ENCODE measurements around the gene PLAC1.

The PLAC1 gene

GRCh38 chrX:134672101-134672500 lies 13.8 kb upstream of the PLAC1 start:
- no peak for DNase-seq (ENCODE audit: low read depth)
- no peak for TF ChIP-seq CTCF (conservative IDR thresholded peaks at IDR 0.05; ENCODE audit: low read depth, low read length)

GRCh38 chrX:134671294-134671693 lies 13.0 kb upstream of the PLAC1 start:
- TF ChIP-seq CTCF (conservative IDR thresholded peaks at IDR 0.05; ENCODE audit: low read depth, low read length), result no peak
- DNase-seq (ENCODE audit: low read depth), result no peak
- no peak overlapping the region for H3K4me3 ChIP-seq (ENCODE audit: low read depth, low read length)

More at GRCh38 chrX:134672101-134672500, 13.8 kb upstream of the PLAC1 start:
- H3K4me3 ChIP-seq (ENCODE audit: low read depth, low read length), result no peak overlapping the region

GRCh38 chrX:134670134-134670924 lies 12.1 kb upstream of the PLAC1 start:
- TF ChIP-seq CTCF (conservative IDR thresholded peaks at IDR 0.05; ENCODE audit: low read depth, low read length), result no peak
- H3K4me3 ChIP-seq (ENCODE audit: low read depth, low read length), result no peak overlapping the region
- DNase-seq (ENCODE audit: low read depth), result peak; percentile 69

GRCh38 chrX:134669378-134670098 lies 11.3 kb upstream of the PLAC1 start:
- no peak overlapping the region for H3K4me3 ChIP-seq (ENCODE audit: low read depth, low read length)
- DNase-seq (ENCODE audit: low read depth), result peak; percentile 85
- TF ChIP-seq CTCF (conservative IDR thresholded peaks at IDR 0.05; ENCODE audit: low read depth, low read length), result no peak

- DNase-seq (ENCODE audit: low read depth), result no peak
- H3K4me3 ChIP-seq (ENCODE audit: low read depth, low read length), result no peak overlapping the region
- no peak for TF ChIP-seq CTCF (conservative IDR thresholded peaks at IDR 0.05; ENCODE audit: low read depth, low read length)
Observed at GRCh38 chrX:134664202-134664601, 5.9 kb upstream of the PLAC1 start.

- no peak overlapping the region for H3K4me3 ChIP-seq (ENCODE audit: low read depth, low read length)
- DNase-seq (ENCODE audit: low read depth), result no peak
- TF ChIP-seq CTCF (conservative IDR thresholded peaks at IDR 0.05; ENCODE audit: low read depth, low read length), result no peak
Observed at GRCh38 chrX:134661295-134661694, 3.0 kb upstream of the PLAC1 start.

Data from choroid plexus epithelial cell (primary cell).